LNCaP clone FGC (cell line): ENCODE data around the gene CSRNP3.

ENCODE experiments used
- DNase-seq: peaks from one replicate; pipeline ENCODE4 v3.0.0-alpha.2; 2011; ENCODE audit warnings: low read depth
- H3K4me3 ChIP-seq: 2 replicates; pipeline ENCODE4 v1.5.1; 2011; ENCODE audit warnings: mild to moderate bottlenecking, low read depth, low read length, control low read depth
- TF ChIP-seq, protein P1 (sequence below): IDR thresholded peaks from 2 replicates; pipeline ENCODE4 v1.5.1; 2012; ENCODE audit warnings: mild to moderate bottlenecking; ENCODE audit not compliant: control insufficient read depth, insufficient read depth; ENCODE audit errors: extremely low read depth

The CSRNP3 gene

DNA sequence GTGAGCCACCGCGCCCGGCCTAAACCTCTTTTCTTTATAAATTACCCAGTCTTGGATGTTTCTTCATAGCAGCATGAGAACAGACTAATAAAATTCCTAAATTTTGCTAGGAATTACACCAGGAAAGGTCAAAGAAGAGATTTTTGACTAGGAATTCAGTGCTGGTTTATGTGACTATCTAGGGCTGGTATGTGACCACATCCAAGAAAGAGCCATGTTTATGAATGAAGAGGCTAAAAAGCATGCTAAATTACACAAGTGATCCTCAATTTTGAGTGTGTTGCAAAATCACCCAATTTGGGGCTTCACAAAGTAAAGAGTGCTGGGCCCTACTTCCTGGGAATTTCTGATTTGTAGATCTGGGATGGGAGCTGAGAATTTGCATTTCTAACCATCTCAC lies 123.6 kb downstream of the CSRNP3 start:
- no peak for DNase-seq
- H3K4me3 ChIP-seq: no peak overlapping the region
- TF ChIP-seq, protein P1, sequence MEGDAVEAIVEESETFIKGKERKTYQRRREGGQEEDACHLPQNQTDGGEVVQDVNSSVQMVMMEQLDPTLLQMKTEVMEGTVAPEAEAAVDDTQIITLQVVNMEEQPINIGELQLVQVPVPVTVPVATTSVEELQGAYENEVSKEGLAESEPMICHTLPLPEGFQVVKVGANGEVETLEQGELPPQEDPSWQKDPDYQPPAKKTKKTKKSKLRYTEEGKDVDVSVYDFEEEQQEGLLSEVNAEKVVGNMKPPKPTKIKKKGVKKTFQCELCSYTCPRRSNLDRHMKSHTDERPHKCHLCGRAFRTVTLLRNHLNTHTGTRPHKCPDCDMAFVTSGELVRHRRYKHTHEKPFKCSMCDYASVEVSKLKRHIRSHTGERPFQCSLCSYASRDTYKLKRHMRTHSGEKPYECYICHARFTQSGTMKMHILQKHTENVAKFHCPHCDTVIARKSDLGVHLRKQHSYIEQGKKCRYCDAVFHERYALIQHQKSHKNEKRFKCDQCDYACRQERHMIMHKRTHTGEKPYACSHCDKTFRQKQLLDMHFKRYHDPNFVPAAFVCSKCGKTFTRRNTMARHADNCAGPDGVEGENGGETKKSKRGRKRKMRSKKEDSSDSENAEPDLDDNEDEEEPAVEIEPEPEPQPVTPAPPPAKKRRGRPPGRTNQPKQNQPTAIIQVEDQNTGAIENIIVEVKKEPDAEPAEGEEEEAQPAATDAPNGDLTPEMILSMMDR: no peak

DNA sequence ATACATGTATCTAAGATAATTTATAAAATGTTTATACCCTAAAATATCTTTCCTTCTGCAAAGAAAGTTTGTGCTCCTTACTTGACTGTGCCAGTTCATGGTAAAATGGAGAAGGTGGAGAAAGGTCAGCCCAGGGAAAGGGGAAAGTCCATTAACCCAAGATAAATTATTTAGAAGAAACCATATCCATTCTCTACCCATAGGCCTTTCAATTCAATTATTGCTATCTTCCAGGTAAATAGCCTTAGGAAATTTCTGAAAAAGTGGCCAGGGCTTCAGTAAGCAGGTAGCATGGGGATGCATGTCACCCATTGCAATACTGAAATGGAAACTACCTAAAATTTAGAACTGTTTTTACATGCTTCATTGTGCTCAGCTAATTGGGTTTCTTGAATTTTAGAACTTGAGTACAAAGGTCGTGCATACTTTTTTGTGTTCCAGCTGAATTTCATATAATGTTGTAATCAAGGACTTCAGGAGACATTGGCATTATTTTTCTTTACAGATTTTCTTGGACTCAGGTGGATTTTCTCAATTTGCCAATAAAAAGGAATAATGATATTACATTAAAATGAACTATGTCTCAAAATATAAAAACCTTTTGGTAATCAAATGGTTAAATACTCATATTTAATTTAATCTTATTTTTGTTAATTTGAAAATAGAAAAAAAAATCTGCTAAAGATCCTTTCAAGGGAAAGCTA lies 124.9 kb downstream of the CSRNP3 start:
- no peak for DNase-seq
- TF ChIP-seq, protein P1: no peak
- H3K4me3 ChIP-seq: no peak overlapping the region

DNA sequence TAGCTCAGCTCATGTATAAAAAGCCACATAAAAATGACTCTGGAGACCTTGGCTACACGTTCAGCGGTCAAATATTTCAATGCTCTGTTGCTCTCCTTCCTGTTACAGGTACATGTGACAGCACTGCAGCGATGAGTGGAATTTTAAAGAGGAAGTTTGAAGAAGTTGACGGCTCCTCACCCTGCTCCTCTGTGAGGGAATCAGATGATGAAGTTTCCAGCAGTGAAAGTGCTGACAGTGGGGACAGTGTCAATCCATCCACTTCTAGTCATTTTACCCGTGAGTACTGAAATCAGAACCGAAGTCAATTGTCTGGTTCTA lies 125.4 kb downstream of the CSRNP3 start:
- H3K4me3 ChIP-seq: no peak overlapping the region
- DNase-seq: no peak

DNA sequence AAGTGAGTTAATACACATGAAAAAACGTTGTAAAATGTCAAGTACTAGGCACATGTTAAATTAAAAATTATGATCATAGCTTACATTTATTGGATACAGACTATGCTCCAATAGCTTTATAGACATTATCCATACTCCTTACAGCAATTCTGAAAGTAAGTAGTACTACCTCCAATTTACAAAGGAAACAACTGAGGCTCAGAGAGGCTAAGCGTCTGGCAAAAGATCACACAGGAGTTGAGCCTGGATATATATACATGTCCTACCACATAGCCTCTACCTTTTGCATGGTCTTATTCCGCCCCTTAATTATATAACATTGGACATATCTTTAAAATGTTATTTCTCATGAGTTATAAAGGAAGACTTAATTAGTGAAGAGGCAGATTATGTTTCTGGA lies 127.3 kb downstream of the CSRNP3 start:
- no peak overlapping the region for H3K4me3 ChIP-seq
- DNase-seq: no peak
- TF ChIP-seq, protein P1: no peak

More for the DNA sequence above, 125.4 kb downstream of the CSRNP3 start:
- TF ChIP-seq, protein P1: no peak

DNA sequence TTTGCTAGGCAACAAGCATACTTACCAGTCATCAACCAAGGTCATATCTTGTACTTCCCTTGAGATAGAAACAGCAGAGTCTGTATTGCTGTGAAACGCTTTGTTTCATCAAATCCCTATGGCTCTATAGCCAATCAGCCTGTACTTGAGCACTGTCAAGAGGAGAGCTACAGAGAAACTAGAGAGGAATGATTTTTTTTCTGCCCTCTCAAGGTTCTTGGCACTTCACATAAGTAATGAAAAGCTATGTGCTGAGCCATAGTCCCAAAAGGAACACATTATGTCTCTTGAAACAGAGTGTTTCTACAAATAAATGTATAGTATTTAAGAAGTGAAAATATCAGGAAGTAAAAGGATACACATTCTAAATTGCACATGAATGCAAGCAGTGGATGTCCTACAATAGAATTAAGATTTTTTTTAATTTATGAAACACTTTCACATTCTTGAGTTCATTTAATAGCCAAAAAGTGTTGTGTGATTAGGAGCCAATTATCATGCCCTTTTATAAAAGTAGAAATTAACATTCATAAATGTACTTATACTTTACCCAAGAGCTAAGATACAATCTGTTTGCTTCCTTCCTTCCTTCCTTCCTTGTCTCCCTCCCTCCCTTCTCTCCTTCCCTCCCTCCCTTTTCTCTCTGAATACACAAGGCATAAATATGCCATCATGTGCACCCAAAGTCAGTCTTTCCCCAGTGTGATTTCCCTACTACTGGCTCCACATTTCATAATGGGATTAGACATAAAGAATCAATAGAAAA lies 131.8 kb downstream of the CSRNP3 start:
- no peak for DNase-seq
- TF ChIP-seq, protein P1: no peak
- no peak overlapping the region for H3K4me3 ChIP-seq

DNA sequence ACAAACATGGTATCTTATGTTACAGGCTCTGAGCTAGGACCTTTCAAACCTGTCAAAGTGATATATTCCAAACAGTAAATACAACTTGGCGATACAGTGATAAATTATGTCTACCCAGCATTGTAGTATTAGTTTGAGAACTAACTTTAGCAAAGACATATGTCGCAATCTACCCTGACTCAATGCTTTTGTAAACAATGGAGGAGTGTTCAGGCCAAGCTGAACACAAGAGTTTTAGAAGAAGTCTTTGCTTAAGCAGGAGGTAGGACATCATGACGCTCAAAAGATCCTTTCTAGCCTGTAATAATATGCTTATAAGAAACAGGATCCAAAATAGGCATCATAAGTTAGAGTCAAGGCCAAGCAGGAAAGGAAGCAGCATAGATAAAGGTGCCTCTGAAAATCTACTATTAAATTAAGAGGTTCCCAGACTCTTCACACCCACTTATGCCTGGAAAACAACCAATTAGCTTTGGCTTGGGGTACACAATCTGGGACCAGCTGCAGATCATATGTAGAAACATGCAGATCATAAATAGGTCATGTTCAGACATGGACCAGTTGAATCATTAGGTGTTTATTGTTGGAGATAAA lies 132.5 kb downstream of the CSRNP3 start:
- TF ChIP-seq, protein P1: no peak

DNA sequence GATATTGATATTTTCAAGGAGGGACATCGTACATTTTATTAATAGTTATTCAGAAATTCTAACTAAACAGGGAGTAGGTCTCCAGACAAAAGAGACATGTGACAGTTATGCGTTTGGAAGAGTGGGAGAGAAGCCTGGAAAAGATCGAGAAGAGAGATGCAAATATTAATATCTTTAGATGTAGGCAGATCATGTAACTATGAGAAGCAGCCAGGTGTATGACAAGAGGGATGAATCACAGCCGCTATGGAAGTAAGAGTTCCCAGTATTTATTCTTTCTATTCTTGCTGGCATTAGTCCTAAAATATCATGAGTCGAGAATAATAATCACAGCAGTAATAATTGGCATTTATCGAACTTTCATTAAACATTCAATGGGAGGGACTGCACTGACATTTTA lies 140.2 kb downstream of the CSRNP3 start:
- TF ChIP-seq, protein P1: no peak
- DNase-seq: no peak
- no peak overlapping the region for H3K4me3 ChIP-seq

More for the DNA sequence above, 132.5 kb downstream of the CSRNP3 start:
- DNase-seq: no peak
- H3K4me3 ChIP-seq: no peak overlapping the region
